ENCODE measurements around the gene SPATA45. TPM values are rescaled to one million over a fixed set of nuclear protein-coding genes. Genes with fewer than 3 reads are reported as not detected.
A peak's percentile ranks its signal among the peaks of the same experiment; 100 is the strongest.
"Not testable (repeated sequence)": the region's sequence is repeated elsewhere in the genome, so short reads cannot be mapped to it uniquely, and the experiment has no call there.

The SPATA45 gene
- polyA plus RNA-seq (2012; ENCODE audit: missing spikeins) = not detected

DNA sequence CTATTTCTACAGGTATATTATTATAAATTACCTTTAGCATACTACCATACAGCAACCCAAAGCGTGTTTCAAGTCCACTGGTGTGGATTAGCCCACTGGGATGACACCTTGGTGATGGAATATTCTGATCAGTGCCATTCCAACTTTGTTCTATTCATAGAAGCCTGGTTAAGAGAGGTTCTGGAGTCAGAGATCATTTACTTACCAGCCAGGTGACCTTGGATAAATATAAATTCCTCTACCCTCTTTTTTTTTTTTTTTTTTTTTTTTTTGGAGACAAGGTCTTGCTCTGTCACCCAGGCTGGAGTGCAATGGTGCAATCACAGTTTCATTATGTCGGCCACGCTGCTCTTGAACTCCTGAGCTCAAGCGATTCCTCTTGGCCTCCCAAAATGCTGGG is at the start of gene SPATA45:
SPATA45 (minus strand) TSS at position 101 of the 400 bp plus-strand sequence. CDS start 11,500 bp downstream, outside the sequence.
- DNase-seq (ENCODE audit: insufficient read length) (no peak), FAIRE-seq (no peak)
- TF ChIP-seq TAF1 (IDR thresholded peaks at IDR 0.05; ENCODE audit: borderline replicate concordance, low read depth, low read length) = no peak

DNA sequence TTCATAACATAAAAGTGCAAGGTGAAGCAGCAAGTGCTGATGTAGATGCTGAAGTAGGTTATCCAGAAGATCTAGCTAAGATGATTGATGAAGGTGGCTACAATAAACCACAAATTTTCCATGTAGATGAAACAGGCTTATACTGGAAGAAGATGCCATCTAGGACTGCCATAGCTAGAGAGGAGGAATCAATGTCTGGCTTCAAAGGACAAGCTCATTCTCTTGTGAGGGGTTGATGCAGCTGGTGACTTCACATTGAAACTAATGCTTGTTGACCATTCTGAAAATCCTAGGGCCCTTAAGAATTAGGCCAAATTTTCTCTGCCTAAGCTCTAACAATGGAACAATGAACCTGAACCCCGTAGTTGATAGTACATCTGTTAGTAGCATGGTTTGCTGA is 44.7 kb upstream of the SPATA45 start:
- TF ChIP-seq POLR2A (IDR thresholded peaks at IDR 0.05; ENCODE audit: low read depth, low read length) (no peak), TAF1 (IDR thresholded peaks at IDR 0.05; ENCODE audit: borderline replicate concordance, low read depth, low read length) (no peak), POLR2AphosphoS5 (IDR thresholded peaks at IDR 0.05; ENCODE audit: low read depth, low read length) (no peak)
- FAIRE-seq = no peak
- no peak for DNase-seq (ENCODE audit: insufficient read length)

DNA sequence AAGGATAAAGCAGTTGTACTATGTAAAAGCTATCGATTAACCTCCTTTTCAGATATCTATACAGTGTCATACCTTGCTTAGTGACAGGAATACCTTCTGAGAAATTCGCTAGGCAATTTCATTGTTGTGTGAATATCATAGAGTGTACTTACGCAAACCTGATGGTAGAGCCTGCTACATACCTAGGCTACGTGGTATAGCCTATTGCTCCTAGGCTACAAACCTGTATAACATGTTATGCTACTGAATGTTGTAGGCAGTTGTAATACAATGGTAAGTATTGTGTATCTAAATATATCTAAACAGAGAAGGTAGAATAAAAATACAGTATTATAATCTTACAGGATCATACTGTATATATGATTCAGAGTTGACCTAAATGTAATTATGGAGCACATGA is 37.1 kb upstream of the SPATA45 start:
- no peak for FAIRE-seq

DNA sequence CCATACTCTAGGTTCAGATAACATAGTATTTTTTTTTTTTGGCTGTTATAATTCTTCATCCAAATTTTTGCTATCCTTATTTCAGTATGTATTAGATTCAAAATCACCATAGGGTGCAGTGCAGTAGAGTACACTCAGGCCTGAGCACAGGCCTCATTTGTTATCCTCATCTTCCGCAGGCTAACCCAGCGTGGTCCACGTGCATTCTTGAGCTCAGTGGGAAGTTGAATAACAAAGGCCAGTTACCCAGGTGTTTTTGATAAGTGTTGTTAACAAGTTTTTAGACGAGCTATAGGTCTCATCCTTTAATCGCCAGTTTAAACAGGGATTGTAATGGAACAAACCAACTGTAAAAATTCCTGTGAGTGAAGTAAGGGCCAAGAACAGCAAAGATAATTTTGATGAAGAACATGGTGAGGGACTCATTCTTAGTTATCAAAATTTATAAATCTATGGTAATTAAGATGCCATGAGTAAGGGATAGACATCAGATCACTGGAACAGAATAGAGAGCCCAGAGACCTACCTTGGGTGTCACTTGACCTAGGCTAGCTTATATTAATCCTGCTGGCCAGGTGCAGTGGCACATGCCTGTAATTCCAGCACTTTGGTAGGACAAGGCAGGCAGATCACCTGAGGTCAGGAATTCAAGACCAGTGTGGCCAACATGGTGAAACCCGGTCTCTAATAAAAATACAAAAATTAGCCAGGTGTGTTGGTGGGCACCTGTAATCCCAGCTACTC is 32.7 kb upstream of the SPATA45 start:
- no peak for DNase-seq (ENCODE audit: insufficient read length)
- TF ChIP-seq TAF1 (IDR thresholded peaks at IDR 0.05; ENCODE audit: borderline replicate concordance, low read depth, low read length) = no peak
- no peak for TF ChIP-seq POLR2A (IDR thresholded peaks at IDR 0.05; ENCODE audit: low read depth, low read length)
- TF ChIP-seq POLR2AphosphoS5 (IDR thresholded peaks at IDR 0.05; ENCODE audit: low read depth, low read length) = no peak
- no peak for FAIRE-seq

More for the DNA sequence above, 37.1 kb upstream of the SPATA45 start:
- DNase-seq (ENCODE audit: insufficient read length) = no peak
- TF ChIP-seq POLR2AphosphoS5 (IDR thresholded peaks at IDR 0.05; ENCODE audit: low read depth, low read length) (no peak), TAF1 (IDR thresholded peaks at IDR 0.05; ENCODE audit: borderline replicate concordance, low read depth, low read length) (no peak), POLR2A (IDR thresholded peaks at IDR 0.05; ENCODE audit: low read depth, low read length) (no peak)

DNA sequence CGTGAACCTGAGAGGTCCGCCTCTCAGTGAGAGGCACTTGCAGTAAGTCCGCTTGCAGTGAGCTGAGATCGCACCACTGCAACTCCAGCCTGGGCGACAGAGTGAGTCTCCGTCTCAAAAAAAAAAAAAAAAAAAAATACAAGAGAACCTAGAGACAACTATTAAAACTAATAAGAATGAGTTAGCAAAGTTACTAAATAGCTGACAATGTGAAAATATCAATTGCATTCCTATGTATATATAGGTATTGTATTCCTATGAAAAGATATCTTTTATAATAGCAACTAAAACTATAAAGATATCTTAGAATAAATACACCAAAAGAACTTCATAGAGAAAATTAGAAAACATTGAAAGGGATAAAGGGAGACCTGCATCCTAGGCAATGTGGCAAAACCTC is 31.0 kb upstream of the SPATA45 start:
- no peak for FAIRE-seq
- no peak for TF ChIP-seq POLR2AphosphoS5 (IDR thresholded peaks at IDR 0.05; ENCODE audit: low read depth, low read length)
- no peak for TF ChIP-seq POLR2A (IDR thresholded peaks at IDR 0.05; ENCODE audit: low read depth, low read length)
- no peak for TF ChIP-seq TAF1 (IDR thresholded peaks at IDR 0.05; ENCODE audit: borderline replicate concordance, low read depth, low read length)

DNA sequence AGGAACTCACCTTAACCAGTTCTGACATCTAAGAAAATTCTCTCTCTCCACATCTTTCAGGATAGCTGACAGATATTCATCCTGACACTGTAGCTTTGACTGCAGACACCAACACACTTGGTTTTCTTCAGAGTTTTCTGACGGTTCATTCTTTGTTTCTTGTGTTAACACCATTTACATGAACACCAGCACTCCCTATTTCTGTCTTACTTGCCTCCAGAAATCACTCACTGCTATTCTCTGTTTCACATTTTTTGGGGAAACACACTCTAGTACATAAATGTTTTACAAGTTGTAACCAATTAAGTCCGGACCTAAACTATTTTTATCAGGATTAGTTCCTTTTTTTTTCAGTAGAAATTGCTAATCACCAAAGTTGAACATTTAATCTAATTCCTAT is 26.1 kb upstream of the SPATA45 start:
- FAIRE-seq = peak; percentile 64
- TF ChIP-seq TAF1 (IDR thresholded peaks at IDR 0.05; ENCODE audit: borderline replicate concordance, low read depth, low read length) (no peak), POLR2AphosphoS5 (IDR thresholded peaks at IDR 0.05; ENCODE audit: low read depth, low read length) (no peak), POLR2A (IDR thresholded peaks at IDR 0.05; ENCODE audit: low read depth, low read length) (no peak)
- DNase-seq (ENCODE audit: insufficient read length) = no peak

More for the DNA sequence above, 31.0 kb upstream of the SPATA45 start:
- DNase-seq (ENCODE audit: insufficient read length) = no peak

DNA sequence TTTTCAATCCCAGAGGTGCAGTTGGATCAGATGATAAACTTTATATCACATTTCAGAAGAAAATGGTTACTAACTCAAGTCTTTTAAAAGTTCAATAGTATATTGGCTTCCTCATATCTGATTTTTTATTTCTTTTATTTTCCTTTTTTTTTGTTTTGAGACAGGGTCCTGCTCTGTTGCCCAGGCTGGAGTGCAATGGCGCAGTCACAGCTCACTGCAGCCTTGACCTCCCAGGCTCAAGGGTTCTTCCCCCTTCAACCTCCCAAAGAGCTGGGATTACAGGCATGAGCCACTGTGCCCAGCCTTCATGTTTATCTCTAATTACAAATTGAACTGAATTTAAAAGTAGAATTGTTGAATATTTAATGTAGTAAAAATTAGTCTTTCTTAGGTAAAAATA is 24.5 kb upstream of the SPATA45 start:
- FAIRE-seq = no peak

DNA sequence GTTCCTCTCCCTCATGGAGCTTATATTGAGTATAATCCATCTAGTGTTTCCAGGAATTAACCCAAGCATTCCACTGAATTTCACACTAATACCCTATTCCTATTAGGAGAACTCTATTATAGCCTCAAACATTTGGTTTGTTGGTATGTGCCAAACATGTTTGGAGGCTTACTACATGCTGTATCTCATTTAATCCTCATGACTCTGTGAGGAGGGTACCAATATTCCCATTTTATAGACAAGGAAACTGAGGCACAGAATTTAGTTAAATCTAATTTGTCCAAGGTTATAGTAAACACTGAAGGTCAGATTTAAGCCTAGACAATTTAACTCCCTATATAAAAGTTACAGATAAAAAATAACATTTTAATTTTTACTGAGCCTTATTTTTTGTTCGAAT is 19.7 kb upstream of the SPATA45 start:
- no peak for DNase-seq (ENCODE audit: insufficient read length)
- FAIRE-seq = no peak
- TF ChIP-seq POLR2A (IDR thresholded peaks at IDR 0.05; ENCODE audit: low read depth, low read length) = no peak
- TF ChIP-seq TAF1 (IDR thresholded peaks at IDR 0.05; ENCODE audit: borderline replicate concordance, low read depth, low read length) = no peak
- TF ChIP-seq POLR2AphosphoS5 (IDR thresholded peaks at IDR 0.05; ENCODE audit: low read depth, low read length) = no peak

More for the DNA sequence above, 24.5 kb upstream of the SPATA45 start:
- DNase-seq (ENCODE audit: insufficient read length) = no peak
- TF ChIP-seq TAF1 (IDR thresholded peaks at IDR 0.05; ENCODE audit: borderline replicate concordance, low read depth, low read length) (no peak), POLR2AphosphoS5 (IDR thresholded peaks at IDR 0.05; ENCODE audit: low read depth, low read length) (no peak), POLR2A (IDR thresholded peaks at IDR 0.05; ENCODE audit: low read depth, low read length) (no peak)

DNA sequence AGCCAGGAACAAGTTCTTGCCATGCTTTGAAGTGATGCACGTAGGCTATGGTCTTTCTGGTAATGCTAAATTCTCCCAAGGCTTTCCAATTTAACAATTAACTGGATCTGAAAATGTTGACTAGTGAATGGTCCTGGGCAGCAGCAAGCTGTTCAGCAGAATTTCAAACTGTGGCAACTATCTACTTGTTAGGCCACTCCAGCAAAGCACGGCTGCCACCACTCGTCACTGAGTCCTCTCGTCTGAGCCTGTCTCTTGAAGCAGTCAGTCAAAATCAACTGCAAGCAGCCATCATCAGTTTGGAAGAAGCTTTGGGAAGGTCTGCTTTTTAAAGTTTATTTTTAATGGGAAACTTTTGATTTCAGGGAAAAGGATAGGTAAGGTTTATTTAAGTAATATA is 16.8 kb upstream of the SPATA45 start:
- DNase-seq (ENCODE audit: insufficient read length) (no peak), FAIRE-seq (no peak)
- TF ChIP-seq TAF1 (IDR thresholded peaks at IDR 0.05; ENCODE audit: borderline replicate concordance, low read depth, low read length) = no peak

DNA sequence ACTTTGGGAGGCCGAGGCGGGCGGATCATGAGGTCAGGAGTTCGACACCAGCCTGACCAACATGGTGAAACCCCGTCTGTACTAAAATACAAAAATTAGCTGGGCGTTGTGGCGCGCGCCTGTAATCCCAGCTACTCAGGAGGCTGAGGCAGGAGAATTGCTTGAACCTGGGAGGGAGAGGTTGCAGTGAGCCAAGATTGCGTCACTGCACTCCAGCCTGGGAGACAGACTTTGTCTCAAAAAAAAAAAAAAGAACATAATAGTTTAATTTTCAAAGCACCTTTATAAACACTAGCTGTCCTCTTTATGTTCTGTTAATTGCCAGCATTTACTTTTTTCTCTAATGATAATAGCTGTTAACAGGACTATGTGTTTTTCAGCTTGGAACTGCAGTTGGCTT is 15.9 kb upstream of the SPATA45 start:
- DNase-seq (ENCODE audit: insufficient read length); FAIRE-seq: not testable (repeated sequence)

DNA sequence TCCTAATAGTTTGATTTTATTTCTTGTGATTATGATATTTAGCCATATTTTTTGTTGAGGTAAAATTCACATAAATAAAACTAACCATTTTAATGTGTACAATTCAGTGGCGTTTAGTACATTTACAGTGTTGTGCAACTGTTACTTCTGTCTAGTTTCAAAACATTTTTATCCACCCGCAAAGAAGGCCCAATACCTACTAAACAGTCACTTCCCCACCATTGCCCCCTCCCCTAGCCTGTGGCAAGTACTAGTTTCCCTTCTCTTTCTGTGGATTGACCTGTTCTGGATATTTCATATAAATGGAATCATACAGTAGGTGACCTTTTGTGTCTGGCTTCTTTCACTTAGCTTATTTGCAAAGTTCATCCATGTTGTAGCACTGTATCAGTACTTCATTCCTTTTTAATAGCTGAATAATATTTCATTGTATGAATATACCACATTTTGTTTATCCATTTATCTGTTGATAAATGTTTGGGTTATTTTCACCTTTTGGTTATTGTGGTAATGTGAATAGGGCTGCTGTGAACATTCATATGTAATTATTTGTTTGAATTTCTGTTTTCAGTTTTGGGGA is 14.8 kb upstream of the SPATA45 start:
- TF ChIP-seq POLR2AphosphoS5 (IDR thresholded peaks at IDR 0.05; ENCODE audit: low read depth, low read length) (no peak), TAF1 (IDR thresholded peaks at IDR 0.05; ENCODE audit: borderline replicate concordance, low read depth, low read length) (no peak)
- no peak for DNase-seq (ENCODE audit: insufficient read length)
- no peak for FAIRE-seq

DNA sequence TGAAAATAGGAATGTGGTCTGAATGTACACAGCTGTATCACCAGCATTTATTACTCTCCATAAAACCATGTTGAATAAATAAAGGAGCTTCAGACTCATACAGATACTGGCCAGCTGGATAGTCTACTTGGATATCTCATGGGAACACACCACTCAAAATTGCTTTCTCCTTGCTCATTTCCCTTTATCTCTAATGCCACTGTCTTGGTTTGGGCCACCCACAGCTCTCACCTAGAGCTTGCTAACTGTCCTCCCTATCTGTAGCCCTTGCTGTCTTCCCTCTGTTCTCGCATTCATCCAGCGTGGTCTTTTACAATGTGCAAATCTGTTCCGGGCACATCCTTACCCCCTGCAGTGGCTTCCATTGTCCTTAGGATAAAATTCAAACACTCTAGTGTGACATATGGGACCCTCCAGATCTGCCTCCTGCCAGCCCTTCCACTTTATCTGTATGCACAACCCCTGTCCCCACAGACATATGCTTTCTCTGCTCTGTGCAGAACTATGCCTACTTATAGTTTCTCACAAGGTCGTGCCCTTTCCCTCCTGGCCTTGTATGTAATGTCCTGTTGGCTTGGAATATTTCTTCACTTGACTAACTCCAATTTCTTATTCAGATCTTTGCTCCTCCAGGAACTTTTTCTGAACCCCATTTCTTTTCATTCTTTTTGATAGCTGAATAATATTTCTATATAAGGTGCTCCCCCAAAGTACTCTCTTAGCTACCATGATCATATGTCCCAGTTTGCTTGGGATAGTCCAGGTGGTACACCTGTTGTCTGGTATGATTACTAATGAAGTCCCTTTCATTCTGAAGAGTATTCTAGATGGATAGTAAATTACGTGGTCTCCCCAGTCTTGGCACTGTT is 13.5 kb upstream of the SPATA45 start:
- no peak for FAIRE-seq
- no peak for TF ChIP-seq POLR2A (IDR thresholded peaks at IDR 0.05; ENCODE audit: low read depth, low read length)
- no peak for TF ChIP-seq TAF1 (IDR thresholded peaks at IDR 0.05; ENCODE audit: borderline replicate concordance, low read depth, low read length)
- no peak for TF ChIP-seq POLR2AphosphoS5 (IDR thresholded peaks at IDR 0.05; ENCODE audit: low read depth, low read length)
- no peak for DNase-seq (ENCODE audit: insufficient read length)
